Lung (tissue), 12 donors: ENCODE results near the gene IZUMO1. TPM values are rescaled to one million over a fixed set of nuclear protein-coding genes. Genes with fewer than 3 reads are reported as not detected.

ENCODE experiments used
- ATAC-seq: fragments of 200-7000 bp; cut with Tn5 transposase; one replicate; pipeline ENCODE4 v1.9.1; 2020; ENCODE audit warnings: moderate number of reproducible peaks; ENCODE audit not compliant: insufficient read depth, low FRiP score
- DNase-seq, 3 donors: peaks; one replicate each; pipeline ENCODE4 v3.0.0-alpha.2; 2013 to 2017
- H3K27ac ChIP-seq, 2 donors: one replicate each; pipeline ENCODE4 v1.5.1; 2013; ENCODE audit warnings: mild to moderate bottlenecking in 2 of 2, moderate library complexity in 2 of 2, control low read depth in 1 of 2, inconsistent platforms in 1 of 2, low read depth in 1 of 2, low read length in 1 of 2
- H3K27me3 ChIP-seq, 3 donors: one replicate each; pipeline ENCODE4 v1.5.1; 2013; ENCODE audit warnings: low read length in 2 of 3; ENCODE audit not compliant: control insufficient read depth in 3 of 3, insufficient read depth in 3 of 3
- H3K36me3 ChIP-seq, 4 donors: one replicate each; pipeline ENCODE4 v1.5.1; 2013; ENCODE audit warnings: low read length in 4 of 4, mild to moderate bottlenecking in 1 of 4, moderate library complexity in 1 of 4; ENCODE audit not compliant: control insufficient read depth in 4 of 4, insufficient read depth in 4 of 4
- H3K4me1 ChIP-seq, 5 donors: one replicate each; pipeline ENCODE4 v1.5.1; 2013; ENCODE audit warnings: low read length in 5 of 5, mild to moderate bottlenecking in 2 of 5, moderate library complexity in 1 of 5; ENCODE audit not compliant: control insufficient read depth in 5 of 5, insufficient read depth in 5 of 5
- H3K4me3 ChIP-seq: one replicate; pipeline ENCODE4 v1.5.1; 2013; ENCODE audit warnings: mild to moderate bottlenecking, control low read depth, moderate library complexity
- H3K9ac ChIP-seq, 2 donors: one replicate each; pipeline ENCODE4 v1.5.1; 2013; ENCODE audit warnings: low read length in 2 of 2, control low read depth in 1 of 2; ENCODE audit not compliant: insufficient read depth in 1 of 2
- H3K9me3 ChIP-seq, 4 donors: one replicate each; pipeline ENCODE4 v1.5.1; 2013; ENCODE audit warnings: low read length in 3 of 4, mild to moderate bottlenecking in 1 of 4, moderate library complexity in 1 of 4; ENCODE audit not compliant: control insufficient read depth in 4 of 4, insufficient read depth in 3 of 4
- CTCF ChIP-seq: IDR thresholded peaks from 2 replicates; pipeline ENCODE4 v1.5.1; 2012; ENCODE audit warnings: mild to moderate bottlenecking; ENCODE audit errors: control extremely low read depth, extremely low read depth
- WGBS, 2 donors: extraction: QIAGEN DNeasy Blood & Tissue Kit; methylation state at CpG; one replicate each; pipeline ENCODE4 v1.1.7; 2013; 5-methylcytosine and 5-hydroxymethylcytosine counted together
- polyA plus RNA-seq, 2 donors: library from polyadenylated mRNA; stranded (reverse); fragments of 200-250 nt; gene quantifications; one replicate each; pipeline ENCODE4 v1.2.1, GENCODE V29; 2013
- total RNA-seq, 2 donors: library from RNA; depleted of rRNA in 1 of 2; stranded (reverse); fragments of >200 nt in 1 of 2; gene quantifications; one replicate each; pipeline ENCODE4 v1.2.1, GENCODE V29; 2014 to 2021
- donor health status: control.
- donor health status: control.
- donor health status: Bipolar disorder and iron deficiency.
- donor health status: healthy.
- donor health status: DM: yes; HTN: yes; CAD: no.

The IZUMO1 gene
- total and polyA plus RNA-seq, 4 donors = 0.97 to 3.1 (median 1.8) TPM

DNA sequence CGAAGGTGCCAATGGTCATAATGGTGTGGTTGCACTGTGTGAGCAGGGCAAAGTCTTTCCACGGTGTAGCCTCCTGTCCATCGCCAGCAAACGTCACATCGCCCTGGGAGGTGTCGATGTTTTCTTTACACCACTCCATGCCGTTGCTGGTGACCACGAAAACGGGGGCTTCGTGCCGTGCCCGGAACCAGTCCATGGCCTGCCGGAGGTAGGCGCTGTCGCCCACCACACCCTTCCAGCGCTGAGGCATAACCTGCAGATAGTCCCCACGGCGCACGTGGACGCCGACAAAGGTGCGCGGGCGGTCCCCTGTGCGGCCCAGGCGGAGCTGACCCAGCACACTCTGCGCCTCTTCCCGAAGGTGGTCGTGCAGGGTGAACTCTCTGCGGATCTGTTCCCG, 3.6 kb upstream of the IZUMO1 start:
- H3K27ac ChIP-seq = no peak overlapping the region
- H3K4me3 ChIP-seq = no peak overlapping the region
- H3K4me1 ChIP-seq = peaks cover 0 to 22% (median 7%) of the 10 kb centered on the region in 5 donors
- H3K9ac ChIP-seq = no peak overlapping the region
- ATAC-seq (no peak), DNase-seq (no peak)
- peaks cover 0 to 2% (median 0%) of the 10 kb centered on the region in 4 donors for H3K9me3 ChIP-seq
- peaks cover 0 to 10% (median 0%) of the 10 kb centered on the region in 4 donors for H3K36me3 ChIP-seq
- no peak for TF ChIP-seq CTCF
- 93 to 98% methylated on average over 31 of the region's 31 CpGs for WGBS, 2 donors
- H3K27me3 ChIP-seq = peaks cover 0 to 18% (median 13%) of the 10 kb centered on the region in 3 donors

DNA sequence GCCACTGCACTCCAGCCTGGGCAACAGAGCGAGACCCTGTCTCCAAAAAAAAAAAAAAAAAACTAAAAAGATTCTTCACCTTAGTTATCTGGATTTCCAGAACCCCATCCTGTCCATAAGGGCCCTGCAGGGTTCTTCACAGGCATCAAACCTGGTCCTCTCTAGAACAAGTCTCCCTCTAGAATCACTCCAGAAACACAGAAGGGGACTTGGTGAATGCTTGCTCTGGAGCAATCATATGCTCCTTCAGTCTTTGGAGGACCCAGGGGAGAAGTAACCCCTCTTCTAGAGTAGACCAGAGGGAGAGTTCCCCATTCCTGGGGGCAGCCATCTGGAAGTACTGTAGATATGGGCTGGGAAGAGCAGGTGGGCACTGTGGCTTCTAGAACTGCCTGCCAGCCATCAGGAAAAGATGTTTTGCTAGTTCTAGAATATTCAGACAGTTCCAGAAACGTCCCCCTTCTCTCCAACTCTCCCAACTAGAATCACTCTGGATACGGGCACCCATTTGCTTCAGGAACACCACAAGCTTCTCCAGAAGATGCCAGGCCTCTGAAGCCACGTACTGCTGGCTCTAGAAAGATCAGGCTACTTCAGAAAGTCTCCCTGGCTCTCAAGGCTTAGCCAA, 3.0 kb upstream of the IZUMO1 start:
- Histone ChIP-seq H3K36me3 (peaks cover 0 to 10% (median 0%) of the 10 kb centered on the region in 4 donors), H3K9me3 (peaks cover 0 to 2% (median 0%) of the 10 kb centered on the region in 4 donors), H3K4me1 (peaks cover 0 to 23% (median 7%) of the 10 kb centered on the region in 5 donors), H3K4me3 (no peak overlapping the region), H3K27ac (no peak overlapping the region), H3K9ac (no peak overlapping the region), H3K27me3 (peaks cover 0 to 21% (median 13%) of the 10 kb centered on the region in 3 donors)
- ATAC-seq (no peak), DNase-seq (no peak)
- no peak for TF ChIP-seq CTCF
- WGBS, 2 donors = 71 to 79% methylated on average over 4 of the region's 4 CpGs

DNA sequence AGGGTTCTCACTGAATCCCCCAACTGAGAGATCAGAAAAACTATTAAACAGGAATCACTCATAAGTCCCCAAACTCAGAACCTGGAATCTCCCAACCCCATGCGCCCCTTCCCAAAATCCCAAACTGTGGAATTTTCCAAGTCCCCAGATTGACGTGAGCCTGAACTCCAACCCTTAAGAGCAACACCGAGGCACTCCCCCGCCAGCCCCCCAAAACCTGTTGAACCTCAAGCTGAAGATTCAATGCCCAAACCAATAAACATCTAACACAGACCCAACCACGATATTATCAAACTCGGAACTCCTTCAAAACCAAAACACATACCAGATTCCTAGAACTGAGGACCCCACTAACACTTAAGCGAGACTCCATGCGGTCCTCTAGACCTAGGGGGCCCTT, 599 bp downstream of the IZUMO1 start:
- H3K4me1 ChIP-seq = peaks cover 0 to 16% (median 4%) of the 10 kb centered on the region in 5 donors
- H3K4me3 ChIP-seq = no peak overlapping the region
- DNase-seq (no peak), ATAC-seq (no peak)
- peaks cover 0 to 10% (median 0%) of the 10 kb centered on the region in 4 donors for H3K36me3 ChIP-seq
- TF ChIP-seq CTCF = no peak
- peaks cover 0 to 15% (median 9%) of the 10 kb centered on the region in 3 donors for H3K27me3 ChIP-seq
- H3K27ac ChIP-seq = no peak overlapping the region
- no peak overlapping the region for H3K9ac ChIP-seq
- H3K9me3 ChIP-seq = peaks cover 0 to 2% (median 0%) of the 10 kb centered on the region in 4 donors
- 77 to 78% methylated on average over 8 of the region's 8 CpGs for WGBS, 2 donors
